ENCODE results near the gene IMPA2.

GRCh38 chr18:12074736-12075135 lies 93.4 kb downstream of the IMPA2 start:
- no peak for TF ChIP-seq EZH2phosphoT487 (IDR thresholded peaks at IDR 0.05)
- TF ChIP-seq, protein P1, sequence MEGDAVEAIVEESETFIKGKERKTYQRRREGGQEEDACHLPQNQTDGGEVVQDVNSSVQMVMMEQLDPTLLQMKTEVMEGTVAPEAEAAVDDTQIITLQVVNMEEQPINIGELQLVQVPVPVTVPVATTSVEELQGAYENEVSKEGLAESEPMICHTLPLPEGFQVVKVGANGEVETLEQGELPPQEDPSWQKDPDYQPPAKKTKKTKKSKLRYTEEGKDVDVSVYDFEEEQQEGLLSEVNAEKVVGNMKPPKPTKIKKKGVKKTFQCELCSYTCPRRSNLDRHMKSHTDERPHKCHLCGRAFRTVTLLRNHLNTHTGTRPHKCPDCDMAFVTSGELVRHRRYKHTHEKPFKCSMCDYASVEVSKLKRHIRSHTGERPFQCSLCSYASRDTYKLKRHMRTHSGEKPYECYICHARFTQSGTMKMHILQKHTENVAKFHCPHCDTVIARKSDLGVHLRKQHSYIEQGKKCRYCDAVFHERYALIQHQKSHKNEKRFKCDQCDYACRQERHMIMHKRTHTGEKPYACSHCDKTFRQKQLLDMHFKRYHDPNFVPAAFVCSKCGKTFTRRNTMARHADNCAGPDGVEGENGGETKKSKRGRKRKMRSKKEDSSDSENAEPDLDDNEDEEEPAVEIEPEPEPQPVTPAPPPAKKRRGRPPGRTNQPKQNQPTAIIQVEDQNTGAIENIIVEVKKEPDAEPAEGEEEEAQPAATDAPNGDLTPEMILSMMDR (IDR thresholded peaks at IDR 0.05), result peak; percentile 12

Data from neural progenitor cell (in vitro differentiated cells).